HepG2 (cell line): Measurements from ENCODE around the gene UBE2QL1. TPM values are rescaled to one million over a fixed set of nuclear protein-coding genes. Genes with fewer than 3 reads are reported as not detected.

Source experiments
- CENPX ChIP-seq: sonication (generic); formaldehyde crosslinking; IDR thresholded peaks from 2 replicates; pipeline ENCODE4 v1.9.0; 2021; ENCODE audit warnings: mild to moderate bottlenecking, missing genetic modification reagents, moderate library complexity
- ELF4 ChIP-seq: sonication (generic); formaldehyde crosslinking; IDR thresholded peaks from 2 replicates; pipeline ENCODE4 v1.5.0; 2020; ENCODE audit warnings: missing genetic modification reagents, mild to moderate bottlenecking, moderate library complexity, borderline replicate concordance
- FOSL2 ChIP-seq: sonication (generic); formaldehyde crosslinking; IDR thresholded peaks from 2 replicates; pipeline ENCODE4 v1.4.0; 2020; ENCODE audit warnings: missing genetic modification reagents
- GATA4 ChIP-seq: sonication (generic); IDR thresholded peaks from 2 replicates; pipeline ENCODE4 v1.6.1; 2016; ENCODE audit warnings: antibody characterized with exemption, low read depth, borderline replicate concordance
- KAT8 ChIP-seq: IDR thresholded peaks from 2 replicates; pipeline ENCODE4 v1.6.1; 2016; ENCODE audit warnings: missing genetic modification reagents, missing compliant biosample characterization
- KDM2A ChIP-seq: sonication (generic); formaldehyde crosslinking; IDR thresholded peaks from 2 replicates; pipeline ENCODE4 v1.4.0; 2020; ENCODE audit warnings: low read depth, missing genetic modification reagents, borderline replicate concordance
- LCORL ChIP-seq, 2 experiments: fragments of 450-650 bp in 1 of 2; sonication (generic) in 1 of 2; formaldehyde crosslinking in 1 of 2; IDR thresholded peaks; 2 replicates each; pipeline versions ENCODE4 v1.5.0 to v1.6.1; 2017 to 2020; ENCODE audit warnings: antibody characterized with exemption in 1 of 2, missing genetic modification reagents in 1 of 2
- MED1 ChIP-seq: sonication (generic); formaldehyde crosslinking; IDR thresholded peaks from 2 replicates; pipeline ENCODE4 v1.4.0; 2020; ENCODE audit warnings: missing genetic modification reagents
- RARG ChIP-seq: sonication (generic); formaldehyde crosslinking; IDR thresholded peaks from 2 replicates; pipeline ENCODE4 v1.4.0; 2020; ENCODE audit warnings: low read depth, mild to moderate bottlenecking, missing genetic modification reagents
- RXRA ChIP-seq: sonication (generic); formaldehyde crosslinking; IDR thresholded peaks from 2 replicates; pipeline ENCODE4 v1.5.1; 2020; ENCODE audit warnings: missing genetic modification reagents
- TBP ChIP-seq: sonication (generic); formaldehyde crosslinking; IDR thresholded peaks from 2 replicates; pipeline ENCODE4 v1.5.0; 2020; ENCODE audit warnings: missing genetic modification reagents
- ZFX ChIP-seq: sonication (generic); formaldehyde crosslinking; IDR thresholded peaks from 2 replicates; pipeline ENCODE4 v1.4.0; 2020; ENCODE audit warnings: mild to moderate bottlenecking, low read depth, missing genetic modification reagents, moderate library complexity
- ZNF326 ChIP-seq: sonication (generic); formaldehyde crosslinking; IDR thresholded peaks from 2 replicates; pipeline ENCODE4 v1.4.0; 2020; ENCODE audit warnings: missing genetic modification reagents, borderline replicate concordance
- ZNF496 ChIP-seq: sonication (generic); formaldehyde crosslinking; IDR thresholded peaks from 2 replicates; pipeline ENCODE4 v1.8.1; 2023; ENCODE audit warnings: mild to moderate bottlenecking, moderate library complexity, missing genetic modification reagents; ENCODE audit not compliant: insufficient replicate concordance
- ZNF678 ChIP-seq: sonication (generic); formaldehyde crosslinking; IDR thresholded peaks from 2 replicates; pipeline ENCODE4 v1.4.0; 2020; ENCODE audit warnings: mild to moderate bottlenecking, missing genetic modification reagents
- ZNF841 ChIP-seq: sonication (generic); formaldehyde crosslinking; IDR thresholded peaks from 2 replicates; pipeline ENCODE4 v1.8.1; 2023; ENCODE audit warnings: missing genetic modification reagents, borderline replicate concordance
- ZSCAN30 ChIP-seq: sonication (generic); formaldehyde crosslinking; IDR thresholded peaks from 2 replicates; pipeline ENCODE4 v1.5.0; 2020; ENCODE audit warnings: mild to moderate bottlenecking, missing genetic modification reagents
- polyA plus RNA-seq, 8 experiments: library from polyadenylated mRNA; depleted of rRNA in 3 of 8; stranded (reverse) in 7 of 8; unstranded in 1 of 8; fragments of >200 nt; fragmentation: Illumina TruSeq in 4 of 8; extraction: Trizol in 4 of 8; gene quantifications; 2 replicates each; pipeline versions ENCODE4 v1.2.1 to v1.2.3, GENCODE V29; 2011 to 2016; ENCODE audit warnings: low read depth in 4 of 8, missing spikeins in 1 of 8, mixed read lengths in 1 of 8; ENCODE audit not compliant: insufficient read depth in 1 of 8
- total RNA-seq, 5 experiments: library from RNA; depleted of rRNA; stranded (reverse); fragments of >200 nt; fragmentation: Illumina TruSeq; extraction: Trizol; gene quantifications; 2 replicates each; pipeline ENCODE4 v1.2.3, GENCODE V29; 2016; ENCODE audit warnings: low read depth in 1 of 5
- TF ChIP-seq, protein P1 (sequence below): IDR thresholded peaks from 2 replicates; pipeline ENCODE4 v1.6.1; 2018; ENCODE audit warnings: missing genetic modification reagents, mild to moderate bottlenecking, missing compliant biosample characterization
- TF ChIP-seq, protein P2 (sequence below): sonication (generic); formaldehyde crosslinking; IDR thresholded peaks from 2 replicates; pipeline ENCODE4 v1.8.1; 2023; ENCODE audit warnings: mild to moderate bottlenecking, inconsistent platforms, moderate library complexity, missing genetic modification reagents, borderline replicate concordance
- TF ChIP-seq, protein P3 (sequence below): sonication (generic); formaldehyde crosslinking; IDR thresholded peaks from 2 replicates; pipeline ENCODE4 v1.5.1; 2020; ENCODE audit warnings: mild to moderate bottlenecking, missing genetic modification reagents, moderate library complexity
- TF ChIP-seq, protein P4 (sequence below): sonication (generic); IDR thresholded peaks from 2 replicates; pipeline ENCODE4 v1.6.1; 2016; ENCODE audit warnings: low read depth, borderline replicate concordance

UBE2QL1 gene
- total and polyA plus RNA-seq, 2 of the 13 experiments (the other 11 are each of a cell fraction or from before 2014, with no cell fraction given): not detected

DNA sequence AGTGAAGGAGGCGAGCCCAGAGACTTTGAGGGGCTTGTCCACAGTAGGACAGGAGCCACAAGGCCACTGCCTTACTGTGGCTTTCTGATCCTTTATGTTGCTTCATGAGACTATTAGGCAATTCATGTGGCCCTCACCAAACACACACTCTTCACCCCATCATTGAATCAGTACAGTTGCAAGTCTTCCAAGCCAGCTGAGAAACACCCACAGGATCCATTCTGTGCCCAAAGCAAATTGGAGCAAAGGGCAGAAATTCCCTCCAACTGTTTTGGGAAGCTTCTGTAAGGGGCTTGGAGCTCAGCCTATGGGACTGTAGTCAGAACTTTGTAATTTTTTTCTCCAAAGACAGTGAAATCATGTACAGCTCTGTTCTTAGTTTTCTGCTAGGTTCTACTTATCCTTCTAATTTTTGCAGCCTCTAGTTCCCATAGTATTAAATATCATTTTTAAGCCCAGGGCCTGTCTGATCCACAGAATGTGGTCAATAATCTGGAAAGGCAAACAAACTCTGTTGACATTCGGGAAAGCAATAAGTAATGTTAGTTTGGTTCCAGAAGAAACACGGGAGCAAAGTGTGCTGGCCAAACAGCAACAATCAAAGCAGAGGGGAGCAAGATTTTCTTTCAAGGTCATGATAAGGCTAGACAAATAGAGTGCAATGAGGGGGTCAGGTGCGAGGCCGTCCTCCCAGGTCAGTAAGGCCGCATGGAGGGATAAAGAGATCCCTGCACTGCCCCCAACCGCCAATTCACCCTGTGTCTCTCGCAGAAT, 47.0 kb downstream of the UBE2QL1 start (continued):
- TF ChIP-seq, protein P1, sequence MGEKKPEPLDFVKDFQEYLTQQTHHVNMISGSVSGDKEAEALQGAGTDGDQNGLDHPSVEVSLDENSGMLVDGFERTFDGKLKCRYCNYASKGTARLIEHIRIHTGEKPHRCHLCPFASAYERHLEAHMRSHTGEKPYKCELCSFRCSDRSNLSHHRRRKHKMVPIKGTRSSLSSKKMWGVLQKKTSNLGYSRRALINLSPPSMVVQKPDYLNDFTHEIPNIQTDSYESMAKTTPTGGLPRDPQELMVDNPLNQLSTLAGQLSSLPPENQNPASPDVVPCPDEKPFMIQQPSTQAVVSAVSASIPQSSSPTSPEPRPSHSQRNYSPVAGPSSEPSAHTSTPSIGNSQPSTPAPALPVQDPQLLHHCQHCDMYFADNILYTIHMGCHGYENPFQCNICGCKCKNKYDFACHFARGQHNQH (CRISPR knock-in tag): no peak
- TF ChIP-seq RARG (no peak), FOSL2 (CRISPR knock-in tag) (peak; percentile 11; the same call in 1 of the 2 replicates), ZNF678 (CRISPR knock-in tag) (no peak), KAT8 (CRISPR knock-in tag) (no peak), ZNF841 (CRISPR knock-in tag) (no peak), ZSCAN30 (no peak), TBP (CRISPR knock-in tag) (no peak), RXRA (CRISPR knock-in tag) (no peak), ZFX (CRISPR knock-in tag) (peak; percentile 12; the same call in 1 of the 2 replicates), KDM2A (no peak), LCORL (IDR thresholded peaks at IDR 0.05) (no peak), LCORL (CRISPR knock-in tag; IDR thresholded peaks at IDR 0.05) (no peak), ZNF326 (CRISPR knock-in tag) (no peak), CENPX (no peak), MED1 (CRISPR knock-in tag) (no peak), ZNF496 (no peak), GATA4 (no peak), ELF4 (CRISPR knock-in tag) (no peak)
- TF ChIP-seq, protein P2, sequence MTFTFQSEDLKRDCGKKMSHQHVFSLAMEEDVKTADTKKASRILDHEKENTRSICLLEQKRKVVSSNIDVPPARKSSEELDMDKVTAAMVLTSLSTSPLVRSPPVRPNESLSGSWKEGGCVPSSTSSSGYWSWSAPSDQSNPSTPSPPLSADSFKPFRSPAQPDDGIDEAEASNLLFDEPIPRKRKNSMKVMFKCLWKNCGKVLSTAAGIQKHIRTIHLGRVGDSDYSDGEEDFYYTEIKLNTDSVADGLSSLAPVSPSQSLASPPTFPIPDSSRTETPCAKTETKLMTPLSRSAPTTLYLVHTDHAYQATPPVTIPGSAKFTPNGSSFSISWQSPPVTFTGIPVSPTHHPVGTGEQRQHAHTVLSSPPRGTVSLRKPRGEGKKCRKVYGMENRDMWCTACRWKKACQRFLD (CRISPR knock-in tag): no peak
- TF ChIP-seq, protein P3, sequence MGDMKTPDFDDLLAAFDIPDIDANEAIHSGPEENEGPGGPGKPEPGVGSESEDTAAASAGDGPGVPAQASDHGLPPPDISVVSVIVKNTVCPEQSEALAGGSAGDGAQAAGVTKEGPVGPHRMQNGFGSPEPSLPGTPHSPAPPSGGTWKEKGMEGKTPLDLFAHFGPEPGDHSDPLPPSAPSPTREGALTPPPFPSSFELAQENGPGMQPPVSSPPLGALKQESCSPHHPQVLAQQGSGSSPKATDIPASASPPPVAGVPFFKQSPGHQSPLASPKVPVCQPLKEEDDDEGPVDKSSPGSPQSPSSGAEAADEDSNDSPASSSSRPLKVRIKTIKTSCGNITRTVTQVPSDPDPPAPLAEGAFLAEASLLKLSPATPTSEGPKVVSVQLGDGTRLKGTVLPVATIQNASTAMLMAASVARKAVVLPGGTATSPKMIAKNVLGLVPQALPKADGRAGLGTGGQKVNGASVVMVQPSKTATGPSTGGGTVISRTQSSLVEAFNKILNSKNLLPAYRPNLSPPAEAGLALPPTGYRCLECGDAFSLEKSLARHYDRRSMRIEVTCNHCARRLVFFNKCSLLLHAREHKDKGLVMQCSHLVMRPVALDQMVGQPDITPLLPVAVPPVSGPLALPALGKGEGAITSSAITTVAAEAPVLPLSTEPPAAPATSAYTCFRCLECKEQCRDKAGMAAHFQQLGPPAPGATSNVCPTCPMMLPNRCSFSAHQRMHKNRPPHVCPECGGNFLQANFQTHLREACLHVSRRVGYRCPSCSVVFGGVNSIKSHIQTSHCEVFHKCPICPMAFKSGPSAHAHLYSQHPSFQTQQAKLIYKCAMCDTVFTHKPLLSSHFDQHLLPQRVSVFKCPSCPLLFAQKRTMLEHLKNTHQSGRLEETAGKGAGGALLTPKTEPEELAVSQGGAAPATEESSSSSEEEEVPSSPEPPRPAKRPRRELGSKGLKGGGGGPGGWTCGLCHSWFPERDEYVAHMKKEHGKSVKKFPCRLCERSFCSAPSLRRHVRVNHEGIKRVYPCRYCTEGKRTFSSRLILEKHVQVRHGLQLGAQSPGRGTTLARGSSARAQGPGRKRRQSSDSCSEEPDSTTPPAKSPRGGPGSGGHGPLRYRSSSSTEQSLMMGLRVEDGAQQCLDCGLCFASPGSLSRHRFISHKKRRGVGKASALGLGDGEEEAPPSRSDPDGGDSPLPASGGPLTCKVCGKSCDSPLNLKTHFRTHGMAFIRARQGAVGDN (CRISPR knock-in tag): no peak
- TF ChIP-seq, protein P4, sequence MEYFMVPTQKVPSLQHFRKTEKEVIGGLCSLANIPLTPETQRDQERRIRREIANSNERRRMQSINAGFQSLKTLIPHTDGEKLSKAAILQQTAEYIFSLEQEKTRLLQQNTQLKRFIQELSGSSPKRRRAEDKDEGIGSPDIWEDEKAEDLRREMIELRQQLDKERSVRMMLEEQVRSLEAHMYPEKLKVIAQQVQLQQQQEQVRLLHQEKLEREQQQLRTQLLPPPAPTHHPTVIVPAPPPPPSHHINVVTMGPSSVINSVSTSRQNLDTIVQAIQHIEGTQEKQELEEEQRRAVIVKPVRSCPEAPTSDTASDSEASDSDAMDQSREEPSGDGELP: no peak
